Chondrocyte (in vitro differentiated cells): ENCODE data around the gene WLS. TPM values are rescaled to one million over a fixed set of nuclear protein-coding genes. Genes with fewer than 3 reads are reported as not detected.

Experiments
- DNase-seq: peaks from one replicate; pipeline ENCODE4 v3.0.0; 2021; ENCODE audit warnings: mixed read lengths, low spot score
- H3K27ac Mint-ChIP-seq: one replicate; pipeline ENCODE4 v1.8.0; 2021; ENCODE audit warnings: mild to moderate bottlenecking, moderate library complexity, mixed read lengths; ENCODE audit not compliant: unreplicated experiment
- H3K27me3 Mint-ChIP-seq: 2 replicates; pipeline ENCODE4 v1.8.0; 2021; ENCODE audit warnings: low read depth, mixed read lengths
- H3K36me3 Mint-ChIP-seq: 2 replicates; pipeline ENCODE4 v1.8.0; 2021; ENCODE audit warnings: low read depth, mixed read lengths
- H3K4me1 Mint-ChIP-seq: 2 replicates; pipeline ENCODE4 v1.8.0; 2021; ENCODE audit warnings: low read depth, mild to moderate bottlenecking, mixed read lengths
- H3K4me3 Mint-ChIP-seq: one replicate; pipeline ENCODE4 v1.8.0; 2021; ENCODE audit warnings: mild to moderate bottlenecking, moderate library complexity, mixed read lengths; ENCODE audit not compliant: unreplicated experiment
- H3K9me3 Mint-ChIP-seq: 2 replicates; pipeline ENCODE4 v1.8.0; 2021; ENCODE audit warnings: low read depth, mixed read lengths
- total RNA-seq: library from RNA; stranded (reverse); gene quantifications from 3 replicates; pipeline ENCODE4 v1.2.1, GENCODE V29; 2021
- TF ChIP-seq, protein P1 (sequence below): fragments of 200-600 bp; sonication (generic); IDR thresholded peaks from 2 replicates; pipeline ENCODE4 v1.5.0; 2021; ENCODE audit warnings: antibody characterized with exemption, mild to moderate bottlenecking, moderate library complexity

WLS gene
- total RNA-seq, 1 donor from 2014 or later: 149 TPM

GRCh38 chr1:68198752-68199151 is 33.6 kb downstream of the WLS start:
- TF ChIP-seq, protein P1, sequence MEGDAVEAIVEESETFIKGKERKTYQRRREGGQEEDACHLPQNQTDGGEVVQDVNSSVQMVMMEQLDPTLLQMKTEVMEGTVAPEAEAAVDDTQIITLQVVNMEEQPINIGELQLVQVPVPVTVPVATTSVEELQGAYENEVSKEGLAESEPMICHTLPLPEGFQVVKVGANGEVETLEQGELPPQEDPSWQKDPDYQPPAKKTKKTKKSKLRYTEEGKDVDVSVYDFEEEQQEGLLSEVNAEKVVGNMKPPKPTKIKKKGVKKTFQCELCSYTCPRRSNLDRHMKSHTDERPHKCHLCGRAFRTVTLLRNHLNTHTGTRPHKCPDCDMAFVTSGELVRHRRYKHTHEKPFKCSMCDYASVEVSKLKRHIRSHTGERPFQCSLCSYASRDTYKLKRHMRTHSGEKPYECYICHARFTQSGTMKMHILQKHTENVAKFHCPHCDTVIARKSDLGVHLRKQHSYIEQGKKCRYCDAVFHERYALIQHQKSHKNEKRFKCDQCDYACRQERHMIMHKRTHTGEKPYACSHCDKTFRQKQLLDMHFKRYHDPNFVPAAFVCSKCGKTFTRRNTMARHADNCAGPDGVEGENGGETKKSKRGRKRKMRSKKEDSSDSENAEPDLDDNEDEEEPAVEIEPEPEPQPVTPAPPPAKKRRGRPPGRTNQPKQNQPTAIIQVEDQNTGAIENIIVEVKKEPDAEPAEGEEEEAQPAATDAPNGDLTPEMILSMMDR: no peak
- H3K9me3 Mint-ChIP-seq: no peaks in the 10 kb centered on the region
- peaks cover 3% of the 10 kb centered on the region for H3K36me3 Mint-ChIP-seq
- DNase-seq: no peak
- H3K27ac Mint-ChIP-seq: no peak overlapping the region
- no peak overlapping the region for H3K4me3 Mint-ChIP-seq
- peaks cover 66% of the 10 kb centered on the region for H3K4me1 Mint-ChIP-seq
- no peaks in the 10 kb centered on the region for H3K27me3 Mint-ChIP-seq

DNA sequence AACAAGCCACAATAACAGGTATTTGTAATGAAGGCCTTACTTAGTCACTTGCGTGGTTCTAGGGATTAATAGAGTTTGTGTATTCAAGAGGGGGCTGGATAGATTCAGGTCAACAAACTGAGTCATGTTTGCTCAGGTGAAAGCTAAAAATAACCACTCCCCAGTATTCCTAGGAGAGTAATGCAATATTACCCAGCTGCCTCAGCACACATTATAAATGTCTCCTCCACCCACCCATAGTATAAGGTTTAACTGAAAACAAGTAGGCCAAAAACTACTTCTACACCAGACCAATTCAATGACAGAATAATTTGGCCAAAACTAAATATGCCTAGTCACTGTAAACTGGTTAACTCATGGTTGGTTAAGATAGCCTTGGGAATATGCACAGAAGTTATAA is 34.4 kb downstream of the WLS start:
- H3K36me3 Mint-ChIP-seq: peaks cover 6% of the 10 kb centered on the region
- no peak for DNase-seq
- peaks cover 59% of the 10 kb centered on the region for H3K4me1 Mint-ChIP-seq
- TF ChIP-seq, protein P1: no peak
- no peak overlapping the region for H3K4me3 Mint-ChIP-seq
- peak overlapping the region; percentile 60 for H3K27ac Mint-ChIP-seq
- no peaks in the 10 kb centered on the region for H3K9me3 Mint-ChIP-seq
- H3K27me3 Mint-ChIP-seq: no peaks in the 10 kb centered on the region

DNA sequence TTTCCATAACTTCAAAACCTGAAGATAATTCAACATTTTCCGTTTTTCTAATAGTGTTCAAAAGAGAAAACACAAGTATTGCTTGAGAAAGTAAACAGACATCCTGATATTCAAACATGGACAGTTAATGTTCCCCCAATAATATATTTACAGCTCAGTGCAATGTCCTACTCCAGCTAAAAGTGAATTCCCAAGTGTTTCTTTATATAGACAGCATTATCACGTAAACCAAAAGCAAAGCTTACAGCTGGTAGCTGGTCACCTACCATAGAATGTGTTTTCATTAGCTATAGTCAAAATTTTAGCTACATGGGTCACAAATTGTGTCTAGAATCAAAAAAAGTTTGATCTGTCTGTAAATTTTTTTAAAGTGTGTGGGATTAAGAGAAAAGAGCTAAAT is 34.9 kb downstream of the WLS start:
- Mint-ChIP-seq H3K4me3 (no peak overlapping the region), H3K27ac (peak overlapping the region; percentile 60), H3K27me3 (no peaks in the 10 kb centered on the region), H3K36me3 (peaks cover 6% of the 10 kb centered on the region), H3K4me1 (peaks cover 56% of the 10 kb centered on the region), H3K9me3 (no peaks in the 10 kb centered on the region)
- no peak for DNase-seq
- TF ChIP-seq, protein P1: no peak

GRCh38 chr1:68196676-68197075 is 35.6 kb downstream of the WLS start:
- Mint-ChIP-seq H3K36me3 (peaks cover 12% of the 10 kb centered on the region), H3K9me3 (no peaks in the 10 kb centered on the region), H3K27ac (peak overlapping the region; percentile 81), H3K4me3 (no peak overlapping the region), H3K4me1 (peaks cover 48% of the 10 kb centered on the region), H3K27me3 (no peaks in the 10 kb centered on the region)
- TF ChIP-seq, protein P1: no peak
- no peak for DNase-seq

DNA sequence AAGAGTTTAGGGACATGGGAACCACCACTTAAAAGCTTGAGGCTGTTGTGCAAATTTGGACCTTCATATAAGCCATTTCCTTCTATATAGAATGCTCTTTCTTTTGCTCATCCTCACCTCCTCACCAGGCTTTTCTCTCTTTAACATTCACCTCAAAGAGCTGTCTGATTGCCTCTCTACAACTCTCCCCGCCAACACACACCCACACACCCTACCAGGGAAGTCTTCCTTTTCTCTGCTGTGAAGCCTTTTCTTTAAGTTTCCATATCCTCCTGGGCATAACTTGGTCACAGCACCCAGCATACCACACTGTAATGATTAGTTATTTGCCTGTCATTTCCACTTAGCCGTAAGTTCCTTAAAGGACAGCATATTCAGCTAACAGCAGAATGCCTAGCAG is 40.6 kb downstream of the WLS start:
- peaks cover 17% of the 10 kb centered on the region for H3K4me1 Mint-ChIP-seq
- DNase-seq: no peak
- TF ChIP-seq, protein P1: no peak
- peaks cover 23% of the 10 kb centered on the region for H3K36me3 Mint-ChIP-seq
- H3K4me3 Mint-ChIP-seq: no peak overlapping the region
- H3K27me3 Mint-ChIP-seq: no peaks in the 10 kb centered on the region
- H3K9me3 Mint-ChIP-seq: no peaks in the 10 kb centered on the region
- H3K27ac Mint-ChIP-seq: no peak overlapping the region
